IPS-NIHi7 (cell line): ENCODE data around the gene PC.

Experiments
- DNase-seq: peaks from one replicate; pipeline ENCODE4 v3.0.0; 2012; ENCODE audit warnings: mixed read lengths; ENCODE audit errors: extremely low spot score

PC gene

DNA sequence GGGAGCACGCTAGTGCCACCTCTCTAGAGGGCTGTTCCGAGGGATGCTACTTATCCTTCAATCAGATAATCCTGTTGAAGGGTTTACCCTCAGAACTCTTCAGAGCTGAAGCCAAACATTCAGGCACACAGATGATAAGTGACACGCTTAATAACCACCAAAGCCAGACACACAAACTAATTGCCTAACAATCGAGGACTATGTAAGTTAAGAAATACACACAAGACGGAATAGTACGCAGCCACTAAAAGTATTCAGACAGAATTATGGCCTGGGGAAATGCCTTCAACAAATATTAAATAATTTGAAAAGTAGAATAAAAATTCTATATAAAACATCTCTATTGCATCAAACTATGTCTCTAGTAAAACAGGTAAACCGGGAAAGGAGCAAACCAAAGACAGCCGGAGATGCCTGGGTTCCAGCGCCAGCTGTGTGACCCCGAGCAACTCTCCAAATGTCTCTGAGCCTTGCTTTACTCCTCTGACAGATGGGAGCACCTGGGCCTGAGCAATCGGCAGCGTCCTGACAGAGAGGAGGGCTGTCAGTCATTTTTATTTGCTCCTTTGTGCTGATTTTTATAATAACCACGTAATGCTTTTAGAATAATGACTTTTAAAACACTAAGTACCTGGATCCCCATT, 90.0 kb downstream of the PC start:
- DNase-seq = no peak

DNA sequence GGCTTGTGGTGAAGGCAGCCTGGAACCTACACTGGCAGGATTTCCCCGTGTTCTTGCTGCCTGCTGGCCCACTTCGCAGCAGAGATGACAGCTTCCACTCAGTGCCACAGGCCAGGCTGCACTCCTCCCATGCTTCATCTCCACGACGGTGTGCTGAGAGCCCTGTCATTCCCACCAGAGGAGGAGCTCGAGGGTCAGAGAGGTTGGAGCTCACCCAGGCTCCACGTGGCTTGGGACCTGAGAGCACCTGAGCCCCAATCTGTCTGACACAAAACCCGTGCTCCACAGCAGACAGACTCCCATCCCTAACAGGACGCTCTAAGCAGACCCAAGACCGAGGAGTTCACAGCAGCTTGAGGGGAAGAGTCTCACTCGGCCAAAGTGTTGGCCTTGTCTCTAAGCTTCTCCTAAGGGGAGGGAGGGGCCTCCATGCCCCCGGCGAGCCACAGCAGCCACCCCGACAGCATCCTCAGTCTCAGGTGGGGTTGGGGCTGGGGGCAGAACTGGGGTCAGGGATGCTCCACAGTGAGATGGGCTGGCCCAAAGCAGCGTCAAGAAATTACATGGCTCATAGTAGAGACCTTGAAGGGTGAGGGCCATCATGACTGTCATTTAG, 90.7 kb downstream of the PC start:
- DNase-seq = peak; percentile 29

DNA sequence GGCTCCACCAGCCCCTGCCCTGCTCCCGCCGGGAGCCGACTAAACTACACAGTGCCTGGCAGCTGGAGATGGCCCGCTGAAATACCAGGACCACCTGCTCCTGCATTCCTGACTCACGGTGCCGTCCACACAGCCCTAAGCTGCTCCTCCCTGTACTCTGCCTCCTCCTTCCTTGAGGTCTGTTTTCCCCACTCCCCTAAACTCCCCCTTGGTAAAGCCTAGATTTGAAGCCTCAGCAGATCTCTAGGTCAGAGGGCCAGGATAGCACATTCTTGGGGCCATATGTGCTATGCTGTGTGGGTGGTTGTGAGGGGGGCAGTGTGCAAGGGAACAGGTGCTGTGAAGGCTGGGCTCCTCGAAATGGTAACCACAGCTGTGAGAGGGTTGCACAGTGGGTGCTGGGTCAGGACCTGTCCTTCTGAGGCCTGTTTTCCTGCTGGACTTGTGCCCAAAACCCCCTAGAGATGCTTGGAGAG, 91.6 kb downstream of the PC start:
- DNase-seq = no peak

DNA sequence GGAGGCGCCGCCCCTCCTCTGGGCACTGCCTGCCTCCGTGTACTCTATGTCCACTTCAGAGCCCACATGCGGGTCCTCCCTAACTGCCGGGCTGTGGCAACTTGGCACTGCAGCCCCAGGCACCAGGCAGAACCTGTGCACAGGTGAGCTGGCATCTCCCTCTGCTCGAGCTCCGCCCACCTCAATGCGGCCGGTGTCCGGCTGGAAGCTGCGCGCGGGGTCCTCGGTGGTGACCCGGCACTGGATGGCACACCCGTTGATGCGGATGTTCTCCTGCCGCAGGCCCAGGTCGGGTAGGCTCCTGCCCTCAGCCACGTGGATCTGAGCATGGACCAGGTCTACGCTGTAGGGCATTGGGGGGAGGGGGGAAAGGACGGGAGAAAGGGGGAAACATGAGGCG, 92.2 kb downstream of the PC start:
- no peak for DNase-seq

DNA sequence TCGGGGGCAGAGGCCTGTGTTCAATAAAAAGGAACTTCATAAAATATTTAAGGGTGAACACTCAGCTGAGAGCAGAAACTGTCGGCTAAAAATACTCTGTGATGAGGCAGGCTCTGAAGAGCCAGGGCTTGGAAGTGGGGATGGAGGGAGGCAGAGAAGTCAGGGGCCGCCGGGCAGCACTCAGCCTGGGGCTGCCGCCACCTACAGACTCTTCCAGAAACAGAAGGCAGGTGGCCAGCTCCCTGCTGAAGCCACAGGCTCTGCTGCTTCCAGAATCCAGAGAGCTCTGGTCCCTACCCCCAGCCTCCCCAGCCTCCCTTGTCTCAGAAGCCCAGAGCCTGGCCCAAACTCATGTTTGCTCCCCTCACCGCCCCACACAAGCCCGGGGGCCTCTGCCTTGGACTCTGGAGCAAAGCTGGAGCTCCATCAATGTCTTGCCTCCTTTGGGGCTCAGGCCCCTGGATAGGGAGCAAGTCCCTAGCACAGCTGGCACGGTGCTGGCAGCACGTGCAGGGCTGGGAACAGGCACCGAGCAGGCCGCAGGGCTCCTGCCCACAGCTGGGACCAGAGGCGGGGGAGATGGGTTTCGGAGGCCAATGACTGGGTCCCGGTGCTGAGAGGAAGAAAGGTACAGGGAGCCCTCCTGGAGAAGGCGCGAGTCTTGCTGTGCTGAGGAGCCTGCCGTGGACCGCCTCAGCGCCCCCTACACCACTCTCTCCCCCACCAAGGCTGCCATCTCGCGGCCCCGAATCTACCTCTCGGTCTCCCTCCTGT, 93.1 kb downstream of the PC start:
- DNase-seq = peak; percentile 25

DNA sequence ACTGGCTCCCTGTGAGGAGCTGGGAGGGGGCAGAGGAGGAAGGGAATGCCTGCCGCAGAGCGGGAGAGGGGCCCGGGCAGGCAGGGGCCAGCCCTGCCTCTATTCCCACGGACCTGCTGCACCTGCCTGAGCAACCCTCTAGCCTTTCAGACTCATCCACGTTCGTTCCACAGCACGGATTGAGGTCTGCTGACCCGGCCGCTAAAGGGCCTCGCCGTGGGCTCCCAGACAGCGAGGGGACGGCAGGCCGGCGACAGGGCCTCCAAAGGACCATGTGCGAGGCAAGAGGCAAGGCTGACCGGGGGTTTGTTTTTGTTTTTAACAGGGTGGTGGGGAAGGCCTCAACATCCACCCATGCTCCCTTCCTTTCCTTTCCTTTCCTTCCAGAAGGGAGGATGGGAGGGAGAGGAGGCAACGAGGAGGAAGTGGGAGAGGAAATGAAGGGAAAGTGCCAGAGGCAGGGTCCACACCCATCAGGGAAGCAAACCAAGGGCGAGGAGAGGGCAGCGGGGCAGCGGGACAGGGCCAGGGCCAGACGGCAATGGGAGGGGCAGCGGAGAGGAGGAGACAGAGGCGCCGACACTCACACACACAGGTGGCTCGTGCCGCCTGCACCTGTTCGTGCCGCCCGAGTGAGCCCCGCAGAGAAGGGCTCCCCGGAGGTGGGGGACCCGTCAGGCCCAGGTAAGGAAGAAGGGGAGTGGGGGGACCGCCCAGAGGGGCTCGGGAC, 93.8 kb downstream of the PC start:
- DNase-seq = no peak

DNA sequence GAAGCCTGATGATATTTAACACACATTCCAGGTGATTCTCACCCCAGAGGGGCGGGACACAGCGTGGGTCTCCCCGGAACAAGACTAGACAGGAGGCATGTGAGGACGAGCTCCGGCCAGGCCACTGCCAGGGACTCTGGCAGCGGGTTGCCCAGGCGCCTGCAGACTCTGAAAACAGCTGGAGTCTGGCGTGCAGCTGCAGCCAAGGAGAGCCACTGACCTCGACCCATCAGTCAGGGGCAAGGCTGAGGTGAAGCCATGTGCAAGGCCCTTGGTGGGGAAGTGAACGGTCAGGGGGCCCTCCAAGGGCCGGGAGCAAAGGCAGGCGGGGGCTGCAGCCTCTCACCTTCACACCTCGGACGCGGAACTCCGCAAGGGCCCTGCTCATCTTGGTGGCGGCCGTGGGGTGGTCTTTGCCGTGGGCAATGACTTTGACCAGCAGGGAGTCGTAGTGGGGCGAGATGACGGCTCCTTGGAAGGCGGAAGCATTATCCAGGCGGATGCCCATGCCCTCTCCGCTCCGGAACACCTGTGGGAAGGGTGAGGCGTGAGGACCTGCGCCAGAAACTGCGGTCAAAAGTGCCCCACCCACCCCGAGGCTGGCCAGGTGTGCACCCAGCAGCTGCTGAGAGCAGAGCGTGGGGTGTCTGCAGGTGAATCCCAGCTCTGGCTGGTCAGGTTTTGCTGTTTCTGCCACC, 94.6 kb downstream of the PC start:
- DNase-seq = no peak

DNA sequence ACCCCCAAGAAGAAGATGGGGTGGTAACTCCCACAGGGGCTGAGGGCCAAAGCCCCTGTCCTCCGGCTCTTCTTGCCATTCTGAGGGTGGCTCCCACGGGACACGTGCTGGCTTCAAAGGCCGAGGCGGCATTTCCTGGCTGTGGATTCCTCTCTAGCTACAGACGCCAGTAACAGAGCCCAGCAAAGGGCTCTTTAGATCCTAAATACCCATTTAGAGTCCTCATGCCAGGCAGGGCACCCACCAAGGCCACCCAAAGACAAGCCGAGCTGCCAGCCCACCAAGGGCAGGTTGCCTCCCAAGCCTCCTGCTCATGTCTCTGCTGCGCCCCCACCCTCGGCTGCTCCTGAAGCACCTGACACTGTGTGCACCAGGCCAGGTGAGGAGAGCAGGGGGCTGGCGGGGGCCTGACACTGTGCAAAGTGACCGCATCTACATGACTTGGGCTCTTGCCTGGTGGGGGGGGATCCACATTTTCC, 95.6 kb downstream of the PC start:
- DNase-seq = no peak

DNA sequence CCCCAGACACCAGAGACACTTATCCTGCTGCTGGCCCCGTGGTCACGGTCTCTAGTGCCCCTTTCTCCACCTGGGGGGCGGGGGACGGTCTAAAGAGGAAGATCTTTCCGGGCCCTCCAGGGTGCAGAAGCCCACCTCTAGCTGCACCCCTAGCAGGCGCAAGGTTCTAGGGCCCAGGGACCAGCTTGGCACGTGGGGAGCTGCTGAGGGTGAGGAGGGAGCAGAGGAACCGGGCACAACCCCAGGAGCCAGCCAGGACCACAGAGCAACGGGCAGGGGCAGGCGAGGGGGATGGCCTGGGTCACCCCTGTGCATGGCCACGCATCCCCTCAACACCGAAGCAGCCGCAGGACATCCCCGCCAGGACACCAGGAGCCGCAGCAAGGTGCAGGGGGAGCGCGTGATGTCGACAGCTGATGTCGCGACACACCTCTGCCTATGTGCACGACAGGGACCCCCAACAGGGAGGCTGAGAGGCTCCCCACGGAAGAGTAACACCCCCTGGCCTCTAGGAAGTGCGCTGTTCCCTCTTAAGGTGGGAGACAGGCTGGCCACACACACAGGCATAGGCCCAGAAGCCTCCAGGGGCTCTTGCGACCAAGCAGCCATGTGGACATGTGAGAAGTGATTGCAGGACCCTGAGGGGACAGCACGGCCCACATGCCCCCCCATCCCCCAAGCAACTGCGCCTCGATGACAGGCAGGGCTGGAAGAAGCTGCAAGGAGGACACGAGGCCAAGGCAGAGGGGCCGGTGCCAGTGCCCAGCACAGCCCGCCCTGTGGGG, 96.2 kb downstream of the PC start:
- DNase-seq = no peak

DNA sequence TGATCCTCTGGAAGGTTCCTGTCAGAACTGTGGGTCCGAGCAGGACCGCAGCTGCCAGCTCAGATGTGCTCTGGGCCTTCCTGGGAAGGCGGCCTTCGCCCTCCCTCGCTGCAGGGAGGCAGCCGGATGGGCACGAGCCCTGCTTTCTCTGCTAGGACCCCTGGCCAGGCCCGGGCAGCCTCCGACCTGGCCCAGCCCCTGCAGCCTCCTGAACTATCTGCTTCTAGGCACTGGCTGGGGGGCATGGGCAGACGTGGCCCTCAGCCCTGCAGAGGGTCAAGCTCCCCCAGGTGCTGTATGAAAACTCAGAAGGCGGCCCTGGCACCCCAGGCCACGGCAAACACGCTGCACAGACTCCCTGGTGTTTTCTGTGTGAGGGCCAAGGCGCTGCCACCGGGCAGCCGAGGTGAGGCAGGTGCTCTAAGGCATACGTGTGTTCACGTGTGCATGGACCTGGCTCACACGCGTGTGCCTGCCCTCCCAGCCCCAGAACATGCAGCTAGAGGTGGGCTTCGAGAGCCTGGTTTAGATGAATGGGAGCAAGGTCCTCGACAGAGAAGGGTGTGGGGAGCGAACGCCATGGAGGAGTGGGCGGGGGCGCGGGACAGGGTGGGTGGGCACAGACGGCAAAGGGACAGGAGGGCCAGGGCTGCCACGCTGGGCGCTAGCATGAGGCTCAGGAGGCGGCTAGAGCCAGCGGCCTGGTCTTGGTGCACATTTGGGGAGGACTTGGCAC, 97.0 kb downstream of the PC start:
- no peak for DNase-seq

DNA sequence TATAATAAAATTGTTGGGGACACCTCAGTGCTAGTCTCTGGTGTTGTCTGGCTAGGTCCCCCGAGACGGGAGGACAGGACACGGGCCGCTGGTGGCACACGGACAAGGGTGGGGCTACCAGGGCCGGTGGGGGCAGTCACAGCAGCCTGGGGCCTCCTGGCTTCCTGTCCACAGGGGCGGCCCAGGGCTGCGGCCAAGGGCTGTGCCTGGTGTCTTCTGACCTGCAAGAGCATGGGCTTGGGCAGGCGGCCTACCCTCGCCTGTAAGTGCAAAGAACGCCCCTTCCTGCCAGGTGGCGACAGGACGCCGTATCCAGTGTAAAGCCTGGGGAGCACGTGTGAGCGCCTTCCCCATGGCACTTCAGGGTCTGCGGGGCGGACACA, 97.7 kb downstream of the PC start:
- DNase-seq = peak; percentile 34

DNA sequence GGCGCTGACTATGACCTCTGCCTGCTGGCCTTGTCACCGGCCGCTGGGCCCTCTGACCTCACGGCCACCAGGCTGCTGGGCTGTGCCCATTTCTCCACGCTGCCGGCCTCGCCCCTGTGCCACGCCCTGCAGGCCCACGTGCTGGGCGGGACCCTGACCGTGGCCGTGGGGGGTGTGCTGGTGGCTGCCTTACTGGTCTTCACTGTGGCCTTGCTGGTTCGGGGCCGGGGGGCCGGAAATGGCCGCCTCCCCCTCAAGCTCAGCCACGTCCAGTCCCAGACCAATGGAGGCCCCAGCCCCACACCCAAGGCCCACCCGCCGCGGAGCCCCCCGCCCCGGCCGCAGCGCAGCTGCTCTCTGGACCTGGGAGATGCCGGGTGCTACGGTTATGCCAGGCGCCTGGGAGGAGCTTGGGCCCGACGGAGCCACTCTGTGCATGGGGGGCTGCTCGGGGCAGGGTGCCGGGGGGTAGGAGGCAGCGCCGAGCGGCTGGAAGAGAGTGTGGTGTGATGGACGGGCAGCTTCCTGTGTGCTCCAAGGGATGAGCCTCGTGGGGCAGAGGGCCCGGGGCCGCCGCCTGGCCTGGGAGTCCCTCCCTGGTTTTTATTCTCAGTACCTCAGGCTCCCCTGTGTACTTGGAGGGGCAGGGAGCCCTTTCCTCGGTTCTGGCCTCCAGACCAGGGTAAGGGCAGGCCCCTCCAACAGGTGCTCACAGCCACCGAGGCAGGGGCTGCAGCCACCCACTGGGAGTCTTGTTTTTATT, 98.3 kb downstream of the PC start:
- no peak for DNase-seq

DNA sequence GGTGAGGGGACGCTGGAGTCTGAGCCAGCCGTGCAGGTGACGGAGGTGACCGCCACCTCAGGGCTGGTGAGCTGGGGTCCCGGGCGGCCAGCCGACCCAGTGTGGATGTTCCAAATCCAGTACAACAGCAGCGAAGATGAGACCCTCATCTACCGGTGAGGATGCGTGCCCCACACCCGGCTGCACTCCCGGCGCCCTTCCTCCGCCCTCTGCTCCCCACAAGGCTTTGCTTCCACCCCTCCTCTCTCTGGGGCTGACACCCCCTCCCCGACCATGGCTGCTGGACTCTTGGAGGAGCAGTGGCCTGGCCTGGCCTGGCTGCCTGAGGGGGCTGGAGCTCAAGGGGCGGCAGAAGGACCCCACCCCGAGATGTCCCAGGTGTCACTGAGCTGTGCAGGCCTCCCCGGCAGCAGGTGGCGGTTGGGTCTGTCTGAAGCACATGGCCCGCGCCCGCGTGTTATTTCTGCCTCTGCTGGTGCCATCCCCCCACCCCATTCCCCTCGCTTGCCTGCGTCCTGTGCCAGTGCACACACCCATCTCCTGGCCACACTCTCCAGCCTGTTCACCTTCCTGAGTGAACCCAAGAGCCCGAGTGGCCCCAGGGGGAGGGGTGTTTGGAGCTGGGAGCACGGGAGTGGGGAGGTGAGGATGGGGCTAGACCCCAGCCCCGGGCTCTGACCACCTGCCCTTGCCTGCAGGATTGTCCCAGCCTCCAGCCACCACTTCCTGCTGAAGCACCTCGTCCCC, 99.1 kb downstream of the PC start:
- DNase-seq = no peak

DNA sequence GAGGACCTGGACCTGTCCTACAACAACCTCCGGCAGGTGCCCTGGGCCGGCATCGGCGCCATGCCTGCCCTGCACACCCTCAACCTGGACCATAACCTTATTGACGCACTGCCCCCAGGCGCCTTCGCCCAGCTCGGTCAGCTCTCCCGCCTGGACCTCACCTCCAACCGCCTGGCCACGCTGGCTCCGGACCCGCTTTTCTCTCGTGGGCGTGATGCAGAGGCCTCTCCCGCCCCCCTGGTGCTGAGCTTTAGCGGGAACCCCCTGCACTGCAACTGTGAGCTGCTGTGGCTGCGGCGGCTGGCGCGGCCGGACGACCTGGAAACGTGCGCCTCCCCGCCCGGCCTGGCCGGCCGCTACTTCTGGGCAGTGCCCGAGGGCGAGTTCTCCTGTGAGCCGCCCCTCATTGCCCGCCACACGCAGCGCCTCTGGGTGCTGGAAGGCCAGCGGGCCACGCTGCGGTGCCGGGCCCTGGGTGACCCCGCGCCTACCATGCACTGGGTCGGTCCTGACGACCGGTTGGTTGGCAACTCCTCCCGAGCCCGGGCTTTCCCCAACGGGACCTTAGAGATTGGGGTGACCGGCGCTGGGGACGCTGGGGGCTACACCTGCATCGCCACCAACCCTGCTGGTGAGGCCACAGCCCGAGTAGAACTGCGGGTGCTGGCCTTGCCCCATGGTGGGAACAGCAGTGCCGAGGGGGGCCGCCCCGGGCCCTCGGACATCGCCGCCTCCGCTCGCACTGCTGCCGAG, 99.8 kb downstream of the PC start:
- DNase-seq = no peak

DNA sequence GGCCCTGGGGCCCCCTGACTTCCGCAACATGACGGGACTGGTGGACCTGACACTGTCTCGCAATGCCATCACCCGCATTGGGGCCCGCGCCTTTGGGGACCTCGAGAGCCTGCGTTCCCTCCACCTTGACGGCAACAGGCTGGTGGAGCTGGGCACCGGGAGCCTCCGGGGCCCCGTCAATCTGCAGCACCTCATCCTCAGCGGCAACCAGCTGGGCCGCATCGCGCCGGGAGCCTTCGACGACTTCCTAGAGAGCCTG, 100.3 kb downstream of the PC start:
- DNase-seq = no peak

DNA sequence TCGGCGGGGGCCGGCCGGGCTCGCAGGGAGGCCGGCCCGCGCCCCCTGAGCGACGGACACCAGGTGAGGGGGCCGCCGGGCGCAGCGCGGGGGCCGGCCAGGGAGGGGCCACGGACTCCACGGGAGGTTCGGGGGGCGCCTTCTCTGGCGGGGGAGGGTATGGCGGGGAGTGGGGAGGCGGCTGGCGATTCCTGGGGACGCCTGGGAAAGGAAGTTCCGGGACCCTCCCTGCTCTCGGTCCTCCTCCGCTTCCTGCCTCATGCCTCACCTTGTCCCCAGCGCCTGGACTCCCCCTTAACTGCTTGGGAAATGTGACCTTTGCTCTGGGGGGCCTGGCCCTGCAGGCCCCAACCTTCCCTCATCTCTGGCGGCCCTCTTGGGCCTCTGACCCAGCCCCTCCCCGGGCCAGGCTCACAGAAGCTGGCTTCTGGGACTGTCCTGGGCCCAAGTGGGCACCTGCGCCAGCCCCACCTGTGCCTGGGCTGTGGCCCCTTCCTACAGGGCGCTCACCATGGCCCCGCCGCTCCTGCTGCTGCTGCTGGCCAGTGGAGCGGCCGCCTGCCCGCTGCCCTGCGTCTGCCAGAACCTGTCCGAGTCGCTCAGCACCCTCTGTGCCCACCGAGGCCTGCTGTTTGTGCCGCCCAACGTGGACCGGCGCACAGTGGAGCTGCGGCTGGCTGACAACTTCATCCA, 100.8 kb downstream of the PC start:
- DNase-seq = peak; percentile 70

DNA sequence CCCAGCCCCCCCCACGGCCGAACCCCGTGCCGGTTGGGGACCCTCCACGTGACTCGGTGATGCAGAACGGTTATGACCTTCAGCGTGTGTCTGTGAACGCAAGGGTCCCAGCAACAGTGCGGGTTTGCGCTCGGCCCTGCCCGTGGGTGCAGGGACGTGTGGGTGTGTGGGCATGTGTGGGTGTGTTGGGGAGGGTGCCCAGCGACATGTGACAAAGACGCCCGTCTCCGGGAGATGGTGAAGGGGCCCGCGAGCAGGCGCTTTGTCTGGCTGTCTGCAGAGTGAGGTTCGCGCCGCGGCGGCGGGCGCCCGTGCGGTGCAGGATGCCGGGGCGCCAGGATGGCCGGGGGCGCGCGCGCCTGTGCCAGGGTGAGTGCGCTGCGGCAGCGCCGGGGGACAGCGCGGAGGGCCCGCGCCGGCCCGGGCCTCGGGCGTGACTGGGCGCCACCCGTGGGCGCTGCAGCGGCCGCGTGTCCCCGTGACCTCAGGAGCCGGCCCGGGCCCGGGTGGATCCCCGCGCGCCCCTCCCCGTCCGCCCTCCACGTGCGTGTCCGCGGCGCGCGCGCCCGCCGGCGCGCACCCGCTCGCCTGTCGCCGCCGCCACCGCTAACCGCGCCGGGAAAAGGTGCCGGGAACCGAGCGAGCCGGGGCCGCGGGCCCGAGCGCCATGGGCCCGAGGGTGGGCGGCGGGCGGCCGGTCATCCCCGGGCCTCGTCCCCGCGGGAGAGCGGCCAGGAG, 101.5 kb downstream of the PC start, which contains the start of gene LRFN4:
Gene LRFN4, plus strand, starts transcription at position 569 of the 738 bp plus-strand sequence. CDS start 681 bp downstream, outside the sequence.
- peak; percentile 73 for DNase-seq
